Loucy (cell line): ENCODE results near the gene SAMD1.

ENCODE experiments used
- EZH2phosphoT487 ChIP-seq: fragments of 200-600 bp; IDR thresholded peaks from 2 replicates; pipeline ENCODE4 v1.6.1; 2018; ENCODE audit warnings: antibody characterized with exemption, mild to moderate bottlenecking, moderate library complexity, borderline replicate concordance
- TF ChIP-seq, protein P1 (sequence below): fragments of 200-600 bp; sonication (generic); conservative IDR thresholded peaks from 2 replicates; pipeline ENCODE4 v1.5.1; 2014; ENCODE audit warnings: mild to moderate bottlenecking, antibody characterized with exemption, low read length

DNA sequence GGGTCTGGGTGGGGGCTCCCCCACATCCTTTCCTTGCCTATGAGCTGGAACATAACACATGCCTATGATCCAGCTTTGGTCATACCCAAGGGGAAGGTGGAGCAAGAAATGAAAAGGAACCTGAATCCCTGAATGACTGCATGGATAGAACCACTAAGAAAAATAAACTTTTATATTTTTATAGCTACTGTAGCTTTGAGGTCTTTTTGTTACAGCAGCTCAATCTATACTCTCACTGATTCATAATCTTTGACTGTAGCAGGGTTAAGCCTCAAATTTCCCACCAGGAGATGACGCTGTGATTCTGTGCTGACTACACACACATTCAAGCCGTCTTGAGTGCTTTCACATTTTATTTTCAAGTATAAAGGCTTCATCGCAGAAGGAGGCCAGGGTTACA lies 37.5 kb downstream of the SAMD1 start:
- TF ChIP-seq, protein P1, sequence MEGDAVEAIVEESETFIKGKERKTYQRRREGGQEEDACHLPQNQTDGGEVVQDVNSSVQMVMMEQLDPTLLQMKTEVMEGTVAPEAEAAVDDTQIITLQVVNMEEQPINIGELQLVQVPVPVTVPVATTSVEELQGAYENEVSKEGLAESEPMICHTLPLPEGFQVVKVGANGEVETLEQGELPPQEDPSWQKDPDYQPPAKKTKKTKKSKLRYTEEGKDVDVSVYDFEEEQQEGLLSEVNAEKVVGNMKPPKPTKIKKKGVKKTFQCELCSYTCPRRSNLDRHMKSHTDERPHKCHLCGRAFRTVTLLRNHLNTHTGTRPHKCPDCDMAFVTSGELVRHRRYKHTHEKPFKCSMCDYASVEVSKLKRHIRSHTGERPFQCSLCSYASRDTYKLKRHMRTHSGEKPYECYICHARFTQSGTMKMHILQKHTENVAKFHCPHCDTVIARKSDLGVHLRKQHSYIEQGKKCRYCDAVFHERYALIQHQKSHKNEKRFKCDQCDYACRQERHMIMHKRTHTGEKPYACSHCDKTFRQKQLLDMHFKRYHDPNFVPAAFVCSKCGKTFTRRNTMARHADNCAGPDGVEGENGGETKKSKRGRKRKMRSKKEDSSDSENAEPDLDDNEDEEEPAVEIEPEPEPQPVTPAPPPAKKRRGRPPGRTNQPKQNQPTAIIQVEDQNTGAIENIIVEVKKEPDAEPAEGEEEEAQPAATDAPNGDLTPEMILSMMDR, result no peak
- no peak for TF ChIP-seq EZH2phosphoT487
